SU-DHL-6 (cell line): ENCODE results near the gene GAGE2A.
"Not testable (repeated sequence)": the region's sequence is repeated elsewhere in the genome, so short reads cannot be mapped to it uniquely, and the experiment has no call there.

Experiments
- H2AFZ ChIP-seq: fragments of 200-600 bp; sonication (generic); 2 replicates; pipeline ENCODE4 v1.6.1; 2014; ENCODE audit warnings: low read depth, mild to moderate bottlenecking, moderate library complexity, mixed read lengths, antibody characterized with exemption, low read length; ENCODE audit not compliant: severe bottlenecking
- H3F3A ChIP-seq: fragments of 200-600 bp; shearing (Covaris generic); 2 replicates; pipeline ENCODE4 v1.6.0; 2016; ENCODE audit warnings: antibody characterized with exemption, mild to moderate bottlenecking; ENCODE audit not compliant: insufficient read depth
- H3K27ac ChIP-seq: fragments of 200-600 bp; sonication (generic); 2 replicates; pipeline ENCODE4 v1.5.1; 2016; ENCODE audit warnings: low read depth, mild to moderate bottlenecking, low read length, moderate library complexity, mixed read lengths
- H3K27me3 ChIP-seq: fragments of 200-600 bp; sonication (generic), shearing (Covaris generic); 2 replicates; pipeline ENCODE4 v1.6.0; 2014; ENCODE audit warnings: mild to moderate bottlenecking, low read length
- H3K36me3 ChIP-seq: fragments of 200-600 bp; sonication (generic); 2 replicates; pipeline ENCODE4 v1.6.1; 2014; ENCODE audit warnings: mild to moderate bottlenecking, low read length, mixed read lengths
- H3K4me2 ChIP-seq: fragments of 300-600, 200-600 bp; shearing (Covaris generic), sonication (generic); 2 replicates; pipeline ENCODE4 v1.6.0; 2014; ENCODE audit warnings: low read length, low read depth, mild to moderate bottlenecking; ENCODE audit not compliant: poor library complexity, severe bottlenecking
- H3K4me3 ChIP-seq: fragments of 200-600 bp; sonication (generic); 2 replicates; pipeline ENCODE4 v1.5.1; 2014; ENCODE audit warnings: antibody characterized with exemption, low read length, mild to moderate bottlenecking, mixed read lengths; ENCODE audit not compliant: insufficient read depth, poor library complexity, severe bottlenecking
- H3K79me2 ChIP-seq: fragments of 200-600 bp; sonication (generic); 2 replicates; pipeline ENCODE4 v1.6.1; 2014; ENCODE audit warnings: mild to moderate bottlenecking, low read length, moderate library complexity; ENCODE audit not compliant: insufficient read depth
- H3K9ac ChIP-seq: fragments of 200-600 bp; sonication (generic); 2 replicates; pipeline ENCODE4 v1.7.0; 2014; ENCODE audit warnings: mild to moderate bottlenecking, low read length
- H3K9me2 ChIP-seq: fragments of 200-600 bp; sonication (generic); replicated peaks from 2 replicates; pipeline ENCODE4 v1.6.1; 2014; ENCODE audit warnings: low read length; ENCODE audit not compliant: insufficient read depth
- H3K9me3 ChIP-seq: fragments of 200-600 bp; sonication (generic); 2 replicates; pipeline ENCODE4 v1.6.1; 2014; ENCODE audit warnings: low read length, mixed read lengths; ENCODE audit not compliant: insufficient read depth
- H4K20me1 ChIP-seq: fragments of 200-600 bp; sonication (generic); 2 replicates; pipeline ENCODE4 v1.6.1; 2014; ENCODE audit warnings: low read depth, mild to moderate bottlenecking, antibody characterized with exemption, low read length, moderate library complexity, mixed read lengths
- EZH2phosphoT487 ChIP-seq: fragments of 200-600 bp; sonication (generic), shearing (Covaris generic); conservative IDR thresholded peaks from 2 replicates; pipeline ENCODE4 v1.6.1; 2018; ENCODE audit warnings: mild to moderate bottlenecking, antibody characterized with exemption, low read length, moderate library complexity, mixed read lengths
- TF ChIP-seq, protein P1 (sequence below): fragments of 200-600 bp; sonication (generic); IDR thresholded peaks from one replicate; pipeline ENCODE4 v1.5.1; 2017; ENCODE audit warnings: antibody characterized with exemption, mild to moderate bottlenecking, low read length, moderate library complexity; ENCODE audit not compliant: insufficient read depth, poor library complexity, severe bottlenecking

The GAGE2A gene

GRCh38 chrX:49589769-49590478, 628 bp downstream of the GAGE2A start:
- not testable (repeated sequence) for H3F3A ChIP-seq, H3K9ac ChIP-seq, H4K20me1 ChIP-seq, H3K4me2 ChIP-seq, H3K79me2 ChIP-seq, H3K4me3 ChIP-seq, H3K27me3 ChIP-seq, H3K9me2 ChIP-seq, H3K27ac ChIP-seq, H3K36me3 ChIP-seq, H2AFZ ChIP-seq, H3K9me3 ChIP-seq

DNA sequence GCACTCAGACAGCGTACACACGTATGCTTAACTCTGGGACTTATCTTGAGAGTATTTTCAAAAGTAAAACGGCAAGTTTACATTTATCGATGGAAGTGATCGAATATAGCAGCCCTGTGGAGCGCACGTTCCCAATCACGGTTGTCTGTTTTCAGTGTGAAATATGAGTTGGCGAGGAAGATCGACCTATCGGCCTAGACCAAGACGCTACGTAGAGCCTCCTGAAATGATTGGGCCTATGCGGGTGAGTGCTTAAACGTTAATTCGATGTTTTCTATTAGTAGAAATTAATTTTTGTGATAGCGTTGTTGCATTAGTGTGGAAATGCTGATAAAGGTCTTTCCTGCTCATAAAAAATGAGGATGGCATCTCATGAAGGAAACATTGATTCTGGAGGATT, 1.2 kb downstream of the GAGE2A start:
- not testable (repeated sequence) for H2AFZ ChIP-seq, H3K36me3 ChIP-seq, H3F3A ChIP-seq, H3K9me3 ChIP-seq, H3K9ac ChIP-seq, H3K4me3 ChIP-seq, H3K27me3 ChIP-seq, H3K27ac ChIP-seq, H3K9me2 ChIP-seq, H4K20me1 ChIP-seq, H3K79me2 ChIP-seq, H3K4me2 ChIP-seq

DNA sequence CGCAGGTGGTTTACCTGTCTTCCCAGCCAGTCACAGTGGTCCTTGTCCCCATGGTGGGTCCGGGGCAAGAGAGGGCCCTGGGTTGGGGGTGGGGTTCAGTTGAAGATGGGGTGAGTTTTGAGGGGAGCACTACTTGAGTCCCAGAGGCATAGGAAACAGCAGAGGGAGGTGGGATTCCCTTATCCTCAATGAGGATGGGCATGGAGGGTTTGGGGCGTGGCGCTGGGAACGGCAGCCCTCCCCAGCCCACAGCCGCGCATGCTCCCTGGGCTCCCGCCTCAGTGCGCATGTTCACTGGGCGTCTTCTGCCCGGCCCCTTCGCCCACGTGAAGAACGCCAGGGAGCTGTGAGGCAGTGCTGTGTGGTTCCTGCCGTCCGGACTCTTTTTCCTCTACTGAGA, 9.4 kb downstream of the GAGE2A start, which contains the start of gene GAGE1:
TSS of gene GAGE1 (plus strand) at position 301 of the 400 bp plus-strand sequence. CDS start 1,155 bp downstream, outside the sequence.
- not testable (repeated sequence) for H3K9ac ChIP-seq, H4K20me1 ChIP-seq, H2AFZ ChIP-seq, H3K27me3 ChIP-seq, H3K27ac ChIP-seq, H3K4me3 ChIP-seq, H3F3A ChIP-seq, H3K9me3 ChIP-seq, H3K9me2 ChIP-seq, H3K79me2 ChIP-seq, H3K4me2 ChIP-seq, H3K36me3 ChIP-seq

- Histone ChIP-seq H3F3A (no peaks in the 10 kb centered on the region), H3K9ac (no peak overlapping the region), H3K27me3 (no peaks in the 10 kb centered on the region), H3K4me2 (no peak overlapping the region), H3K36me3 (no peaks in the 10 kb centered on the region), H3K27ac (no peak overlapping the region), H4K20me1 (no peaks in the 10 kb centered on the region), H3K79me2 (no peaks in the 10 kb centered on the region), H3K9me3 (no peaks in the 10 kb centered on the region), H2AFZ (no peak overlapping the region), H3K4me3 (no peak overlapping the region), H3K9me2 (no peaks in the 10 kb centered on the region)
- TF ChIP-seq, protein P1, sequence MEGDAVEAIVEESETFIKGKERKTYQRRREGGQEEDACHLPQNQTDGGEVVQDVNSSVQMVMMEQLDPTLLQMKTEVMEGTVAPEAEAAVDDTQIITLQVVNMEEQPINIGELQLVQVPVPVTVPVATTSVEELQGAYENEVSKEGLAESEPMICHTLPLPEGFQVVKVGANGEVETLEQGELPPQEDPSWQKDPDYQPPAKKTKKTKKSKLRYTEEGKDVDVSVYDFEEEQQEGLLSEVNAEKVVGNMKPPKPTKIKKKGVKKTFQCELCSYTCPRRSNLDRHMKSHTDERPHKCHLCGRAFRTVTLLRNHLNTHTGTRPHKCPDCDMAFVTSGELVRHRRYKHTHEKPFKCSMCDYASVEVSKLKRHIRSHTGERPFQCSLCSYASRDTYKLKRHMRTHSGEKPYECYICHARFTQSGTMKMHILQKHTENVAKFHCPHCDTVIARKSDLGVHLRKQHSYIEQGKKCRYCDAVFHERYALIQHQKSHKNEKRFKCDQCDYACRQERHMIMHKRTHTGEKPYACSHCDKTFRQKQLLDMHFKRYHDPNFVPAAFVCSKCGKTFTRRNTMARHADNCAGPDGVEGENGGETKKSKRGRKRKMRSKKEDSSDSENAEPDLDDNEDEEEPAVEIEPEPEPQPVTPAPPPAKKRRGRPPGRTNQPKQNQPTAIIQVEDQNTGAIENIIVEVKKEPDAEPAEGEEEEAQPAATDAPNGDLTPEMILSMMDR, result no peak
- TF ChIP-seq EZH2phosphoT487, result no peak
Measured at GRCh38 chrX:49610718-49611310, 21.5 kb downstream of the GAGE2A start.

DNA sequence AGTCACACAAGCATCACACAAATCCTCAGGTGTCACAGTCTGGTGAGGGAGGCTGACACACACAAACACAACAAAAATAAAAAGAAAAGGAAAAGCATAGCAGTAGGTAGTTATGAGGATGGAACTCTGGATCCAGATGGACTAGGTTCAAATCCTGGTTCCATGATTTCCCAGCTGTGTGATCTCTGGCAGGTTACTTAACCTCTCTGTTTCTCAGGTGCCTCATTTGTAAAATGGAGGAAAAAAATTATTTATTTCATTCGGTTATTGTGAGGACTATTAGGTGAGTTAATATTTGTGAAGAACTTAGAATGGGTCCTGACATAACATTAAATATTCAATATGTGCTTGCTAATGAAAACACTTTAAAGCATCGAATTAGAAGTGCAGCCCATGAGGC, 29.3 kb downstream of the GAGE2A start:
- no peaks in the 10 kb centered on the region for H3K36me3 ChIP-seq
- H4K20me1 ChIP-seq, result no peaks in the 10 kb centered on the region
- TF ChIP-seq, protein P1, result no peak
- no peak for TF ChIP-seq EZH2phosphoT487
- no peaks in the 10 kb centered on the region for H3F3A ChIP-seq
- H3K4me2 ChIP-seq, result no peak overlapping the region
- no peaks in the 10 kb centered on the region for H3K9me3 ChIP-seq
- H3K4me3 ChIP-seq, result no peak overlapping the region
- H3K9ac ChIP-seq, result no peak overlapping the region
- H2AFZ ChIP-seq, result no peak overlapping the region
- H3K27me3 ChIP-seq, result no peaks in the 10 kb centered on the region
- H3K79me2 ChIP-seq, result no peaks in the 10 kb centered on the region
- no peaks in the 10 kb centered on the region for H3K9me2 ChIP-seq
- no peak overlapping the region for H3K27ac ChIP-seq
